HG03064 (cell line): ENCODE measurements around the gene PLSCR5.

Experiments
- ATAC-seq: cut with Tn5 transposase; IDR thresholded peaks from one replicate; pipeline ENCODE4 v1.9.1; 2021; ENCODE audit warnings: low read depth; ENCODE audit not compliant: unreplicated experiment

The PLSCR5 gene

DNA sequence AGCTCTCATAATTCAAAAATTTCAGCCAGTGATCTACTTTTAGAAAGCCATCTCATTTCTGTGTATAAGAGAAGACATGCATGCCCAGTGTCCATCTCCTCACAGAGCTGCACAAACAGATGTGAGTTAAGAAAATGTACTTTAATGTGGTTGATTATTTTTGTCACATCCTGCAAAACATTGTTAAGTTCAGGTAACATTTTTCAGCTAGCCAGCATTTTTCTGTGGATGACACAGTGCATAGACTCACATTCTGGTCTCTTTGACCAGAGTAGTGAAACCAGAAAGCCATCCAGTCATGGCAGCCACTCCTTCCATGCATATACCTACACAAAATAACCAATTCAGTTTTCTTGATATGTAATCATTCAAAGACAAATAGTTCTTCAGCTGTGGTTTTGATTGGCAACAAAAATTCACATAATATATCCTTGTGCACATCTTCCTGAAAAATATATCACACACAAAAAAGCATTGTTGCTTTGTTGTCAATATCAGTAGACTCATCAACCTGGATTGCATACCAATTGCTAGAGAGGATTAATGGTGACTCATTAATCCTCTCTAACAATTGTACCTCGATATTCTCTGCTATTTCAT, 58.7 kb downstream of the PLSCR5 start:
- ATAC-seq, result no peak

DNA sequence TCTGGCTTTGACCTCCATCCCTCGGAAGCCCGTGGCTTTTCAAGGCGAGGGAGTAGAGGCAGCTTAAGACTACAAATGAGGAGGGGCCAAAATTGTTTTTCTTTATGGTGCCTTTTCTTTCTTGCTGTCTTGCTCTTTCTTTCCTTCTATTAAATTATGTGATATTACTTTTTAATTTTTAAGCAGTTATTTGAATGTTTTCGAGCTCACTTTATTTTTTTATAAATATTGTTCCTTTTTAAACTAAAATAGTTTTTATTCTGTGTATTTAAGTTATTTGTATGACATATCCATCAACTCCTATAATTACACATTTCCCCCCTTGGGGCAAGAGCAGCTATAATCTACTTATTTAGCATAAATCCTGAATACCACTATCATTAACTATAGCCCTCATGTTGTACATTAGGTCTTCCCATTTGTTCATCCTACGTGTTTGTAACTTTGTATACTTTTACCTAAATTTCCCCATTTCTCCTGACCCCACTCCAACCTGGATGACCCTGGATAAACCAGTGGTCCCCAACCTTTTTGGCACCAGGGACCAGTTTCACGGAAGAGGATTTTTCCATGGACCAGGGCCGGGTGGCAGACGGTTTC, 60.1 kb downstream of the PLSCR5 start:
- no peak for ATAC-seq

DNA sequence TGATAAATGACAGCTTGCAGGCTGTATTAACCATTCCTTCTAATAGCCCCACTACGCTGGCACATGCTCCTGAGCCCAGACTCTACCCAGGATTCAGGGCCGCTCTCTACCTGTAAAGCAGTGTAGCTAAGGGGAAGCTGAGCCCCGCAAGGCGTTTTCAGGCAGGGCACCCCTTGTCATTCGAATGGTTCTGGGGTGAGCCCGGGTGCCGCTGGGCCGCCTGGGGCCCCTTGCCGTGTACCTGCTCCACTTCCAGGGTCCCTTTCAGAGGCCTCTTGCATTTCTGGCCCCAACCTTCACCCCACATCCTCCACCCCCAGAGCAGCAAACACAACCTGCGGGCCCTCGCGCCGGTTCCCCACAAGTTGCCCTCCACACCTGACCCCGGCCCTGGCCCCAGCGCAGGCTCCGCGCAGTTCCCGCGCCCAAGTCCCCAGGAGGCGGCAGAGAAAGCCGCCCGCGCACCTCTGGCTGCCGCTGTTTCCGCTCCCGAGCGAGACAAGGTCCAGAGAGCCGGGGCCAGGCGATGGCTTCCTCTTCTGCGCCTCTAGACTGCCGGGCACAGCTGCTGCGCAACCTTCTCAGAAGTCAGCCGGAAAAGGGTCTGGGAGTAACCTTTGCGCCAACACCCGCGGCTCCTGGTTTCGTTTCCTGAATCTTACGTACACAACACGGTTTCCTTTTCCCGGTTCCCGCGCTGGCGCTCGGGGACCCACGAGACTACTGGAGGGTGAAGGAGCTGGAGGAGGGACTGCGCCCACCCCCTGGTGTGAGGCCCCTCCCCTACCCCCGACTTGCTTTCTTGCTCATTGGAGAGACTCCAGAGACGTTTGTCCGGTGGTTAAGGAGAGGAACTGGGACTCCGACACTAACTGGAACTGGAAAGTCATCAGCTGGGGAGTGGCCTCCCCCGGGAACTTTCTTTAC, 60.9 kb downstream of the PLSCR5 start, which contains the start of gene PLSCR1:
Gene PLSCR1, minus strand, starts transcription at position 606 of the 927 bp plus-strand sequence. CDS start 8,055 bp downstream, outside the sequence.
- ATAC-seq, result peak; percentile 89

DNA sequence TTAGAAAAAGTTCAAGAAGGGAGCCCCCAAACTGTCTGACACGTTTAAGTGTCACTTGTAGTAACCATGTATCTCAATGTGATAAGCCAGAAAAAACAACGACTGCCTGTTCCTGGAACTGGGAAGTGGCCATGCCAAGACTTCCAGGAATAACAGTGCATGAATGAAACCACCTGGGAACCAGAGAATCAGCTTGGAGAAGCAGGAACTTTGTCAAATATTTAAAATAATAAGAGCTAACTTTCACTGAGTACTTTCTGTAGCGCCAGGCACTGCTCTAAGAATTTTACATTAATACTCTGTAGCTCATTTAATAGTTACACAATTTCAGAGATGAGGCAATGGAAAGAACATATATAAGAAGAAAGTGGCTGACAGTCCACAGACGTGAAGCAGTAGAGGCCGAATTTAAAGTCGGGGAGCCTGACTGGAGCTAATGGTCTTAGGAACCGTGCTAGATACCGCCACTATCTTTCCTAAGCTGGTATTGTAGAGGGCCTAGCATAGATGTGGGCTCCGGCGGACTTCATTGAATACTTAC, 61.6 kb downstream of the PLSCR5 start:
- peak; percentile 12 for ATAC-seq

DNA sequence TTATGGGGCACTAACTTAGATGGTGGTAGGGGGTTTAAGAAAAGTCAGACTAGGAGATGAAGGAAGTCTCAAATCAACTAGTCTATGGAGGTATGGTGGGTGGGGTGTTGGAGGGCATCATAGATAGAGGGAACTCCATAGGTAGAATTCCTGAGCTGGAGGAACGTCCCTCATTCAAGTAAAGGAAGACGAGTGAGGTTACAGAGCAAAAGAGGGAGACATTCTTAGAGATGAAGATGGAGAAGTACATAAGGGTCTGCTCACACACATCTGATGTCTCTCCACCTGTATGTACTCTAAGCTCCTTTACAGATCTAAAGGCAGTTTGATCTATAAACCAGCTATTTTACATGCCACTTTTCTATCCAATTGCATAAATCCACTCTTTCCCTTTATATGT, 62.2 kb downstream of the PLSCR5 start:
- no peak for ATAC-seq

DNA sequence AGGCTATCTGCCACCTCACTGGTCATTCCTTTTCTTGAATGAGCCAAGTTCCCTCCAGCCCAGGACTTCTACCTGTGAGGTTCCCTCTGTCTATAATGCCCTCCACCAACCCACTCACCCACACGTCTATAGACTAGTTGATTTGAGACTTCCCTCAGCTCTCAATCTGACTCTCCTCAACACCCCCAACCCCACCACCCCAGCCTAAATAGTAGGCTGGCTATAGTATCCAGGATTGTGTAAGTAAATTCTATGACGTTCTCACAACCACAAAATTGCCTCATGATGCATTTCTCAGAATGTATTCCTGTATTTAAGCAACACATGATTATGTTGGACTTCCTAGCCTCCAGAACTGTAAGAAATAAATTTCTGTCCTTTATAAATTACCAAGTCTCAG, 63.0 kb downstream of the PLSCR5 start:
- ATAC-seq, result no peak

DNA sequence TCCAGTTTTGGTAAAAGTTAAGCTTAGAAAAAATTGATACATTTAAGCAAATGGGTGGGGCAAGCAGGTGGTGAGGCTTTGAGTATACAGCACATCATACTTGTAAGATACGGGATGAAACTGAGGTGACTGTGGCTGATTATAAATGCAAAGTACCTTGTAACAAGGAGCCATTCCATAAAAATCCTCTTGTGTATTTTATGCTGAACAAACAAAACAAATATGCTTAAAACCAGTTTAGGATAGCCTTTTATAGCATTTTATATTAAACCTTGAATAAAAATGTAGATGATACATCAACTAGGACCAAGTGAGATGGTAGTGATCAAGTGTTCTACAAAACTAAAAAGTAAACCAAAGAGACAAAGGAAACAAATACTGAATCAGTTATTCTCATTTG, 64.2 kb downstream of the PLSCR5 start:
- no peak for ATAC-seq

DNA sequence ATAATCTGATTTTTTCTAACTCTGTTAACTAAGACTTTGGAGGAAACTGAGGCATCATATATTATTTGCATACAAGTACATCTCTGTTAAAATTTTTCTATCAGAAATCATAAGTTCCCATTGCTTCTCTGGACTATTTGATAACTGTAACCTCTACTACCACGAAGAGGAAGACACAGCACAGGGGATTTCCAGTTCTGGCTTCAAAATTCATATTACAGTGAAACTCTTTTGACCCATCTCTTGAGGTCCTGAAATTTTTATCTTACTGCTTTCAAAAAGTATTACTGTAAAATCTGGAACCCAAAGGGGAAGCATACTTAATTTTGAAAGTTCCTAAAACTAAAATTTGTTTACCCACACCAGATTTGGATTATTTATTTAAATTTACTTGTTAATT, 64.9 kb downstream of the PLSCR5 start:
- ATAC-seq, result no peak

DNA sequence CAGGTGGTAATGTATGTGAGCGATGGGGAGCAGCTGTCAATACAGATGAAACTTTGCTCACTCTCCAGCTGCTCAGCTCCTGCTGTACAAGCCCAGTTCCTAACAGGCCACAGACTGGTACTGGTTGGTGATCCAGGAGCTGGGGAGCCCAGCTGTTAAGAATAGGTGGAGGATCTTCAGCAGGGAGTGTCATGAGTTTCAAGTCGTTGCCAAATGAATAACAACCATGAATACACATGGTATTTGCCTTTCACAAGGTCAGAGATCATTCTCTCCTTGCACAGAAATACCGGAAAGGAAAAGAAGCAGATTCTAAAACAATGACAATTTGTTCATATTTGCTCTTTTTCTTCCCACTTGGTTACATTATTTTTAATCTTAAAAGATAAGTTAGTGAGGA, 65.8 kb downstream of the PLSCR5 start:
- no peak for ATAC-seq

DNA sequence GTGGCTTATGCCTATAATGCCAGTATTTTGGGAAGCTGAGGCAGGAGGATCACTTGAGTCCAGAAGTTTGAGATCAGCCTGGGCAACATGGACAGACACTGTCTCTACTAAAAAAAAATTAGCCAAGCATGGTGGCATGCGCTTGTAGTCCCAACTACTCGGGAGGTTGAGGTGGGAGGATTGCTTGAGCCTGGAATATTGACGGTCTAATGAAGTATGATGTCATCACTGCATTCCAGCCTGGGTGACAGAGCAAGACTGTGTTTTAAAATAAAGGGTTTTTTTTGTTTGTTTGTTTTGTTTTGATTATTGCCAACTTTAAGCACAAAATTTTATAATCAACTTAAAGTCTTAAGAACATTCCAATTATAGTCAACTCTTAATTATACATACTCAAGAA, 67.5 kb downstream of the PLSCR5 start:
- no peak for ATAC-seq

DNA sequence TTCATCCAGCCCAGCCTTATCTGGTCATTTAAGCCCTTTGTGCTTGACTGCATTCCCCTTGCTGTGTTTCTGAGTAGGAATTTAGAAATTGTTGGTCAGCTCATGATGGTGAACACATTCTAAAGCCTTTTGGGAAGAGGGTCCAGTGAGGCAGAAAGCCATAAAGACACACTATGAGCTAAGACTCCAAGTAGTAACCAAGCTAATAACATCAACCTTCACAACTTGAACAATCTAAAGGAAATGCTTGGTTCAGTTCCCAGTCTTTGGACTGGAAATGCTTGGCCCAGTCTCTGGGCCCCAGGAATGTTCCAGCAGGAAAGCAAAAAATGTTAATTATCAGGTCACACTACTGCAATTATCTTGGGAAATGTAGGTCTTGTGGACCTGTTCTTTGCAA, 68.5 kb downstream of the PLSCR5 start:
- no peak for ATAC-seq
